Activated naive CD8-positive, alpha-beta T cell (primary cell): ENCODE measurements around the gene LIAS.
"Not testable (repeated sequence)": the region's sequence is repeated elsewhere in the genome, so short reads cannot be mapped to it uniquely, and the experiment has no call there.

Experiments
- H3K27ac Mint-ChIP-seq: one replicate; pipeline ENCODE4 v1.8.0; 2021; ENCODE audit warnings: mixed read lengths
- H3K27me3 Mint-ChIP-seq: one replicate; pipeline ENCODE4 v1.8.0; 2021; ENCODE audit warnings: mixed read lengths
- H3K36me3 Mint-ChIP-seq: one replicate; pipeline ENCODE4 v1.8.0; 2021; ENCODE audit warnings: mixed read lengths
- H3K4me1 Mint-ChIP-seq: one replicate; pipeline ENCODE4 v1.8.0; 2021; ENCODE audit warnings: low read depth, mixed read lengths
- H3K4me3 Mint-ChIP-seq: one replicate; pipeline ENCODE4 v1.8.0; 2021; ENCODE audit warnings: mild to moderate bottlenecking, mixed read lengths
- H3K9me3 Mint-ChIP-seq: one replicate; pipeline ENCODE4 v1.8.0; 2021; ENCODE audit warnings: low read depth, mixed read lengths

Gene LIAS

GRCh38 chr4:39472396-39472795, 13.5 kb downstream of the LIAS start:
- Mint-ChIP-seq H3K4me1 (peaks cover 7% of the 10 kb centered on the region), H3K9me3 (no peaks in the 10 kb centered on the region), H3K4me3 (no peak overlapping the region), H3K36me3 (peaks cover 8% of the 10 kb centered on the region), H3K27me3 (no peaks in the 10 kb centered on the region), H3K27ac (no peak overlapping the region)

GRCh38 chr4:39476187-39476895, 17.5 kb downstream of the LIAS start:
- no peaks in the 10 kb centered on the region for H3K27me3 Mint-ChIP-seq
- H3K36me3 Mint-ChIP-seq: peaks cover 4% of the 10 kb centered on the region
- H3K4me3 Mint-ChIP-seq: no peak overlapping the region
- H3K9me3 Mint-ChIP-seq: no peaks in the 10 kb centered on the region
- H3K4me1 Mint-ChIP-seq: no peaks in the 10 kb centered on the region
- H3K27ac Mint-ChIP-seq: no peak overlapping the region

- no peak overlapping the region for H3K27ac Mint-ChIP-seq
Measured at GRCh38 chr4:39480251-39480650, 21.4 kb downstream of the LIAS start.

GRCh38 chr4:39480902-39481695, 22.2 kb downstream of the LIAS start:
- no peaks in the 10 kb centered on the region for H3K9me3 Mint-ChIP-seq
- H3K27ac Mint-ChIP-seq: no peak overlapping the region
- H3K27me3 Mint-ChIP-seq: no peaks in the 10 kb centered on the region
- H3K4me3 Mint-ChIP-seq: no peak overlapping the region
- H3K4me1 Mint-ChIP-seq: no peaks in the 10 kb centered on the region
- no peaks in the 10 kb centered on the region for H3K36me3 Mint-ChIP-seq

More at GRCh38 chr4:39480251-39480650, 21.4 kb downstream of the LIAS start:
- Mint-ChIP-seq H3K4me3 (no peak overlapping the region), H3K36me3 (no peaks in the 10 kb centered on the region), H3K9me3 (no peaks in the 10 kb centered on the region), H3K4me1 (no peaks in the 10 kb centered on the region), H3K27me3 (no peaks in the 10 kb centered on the region)

GRCh38 chr4:39484582-39485272, 25.9 kb downstream of the LIAS start:
- Mint-ChIP-seq H3K4me1 (no peaks in the 10 kb centered on the region), H3K4me3 (no peak overlapping the region), H3K36me3 (no peaks in the 10 kb centered on the region), H3K27ac (no peak overlapping the region), H3K27me3 (no peaks in the 10 kb centered on the region), H3K9me3 (no peaks in the 10 kb centered on the region)

- Mint-ChIP-seq H3K9me3 (no peaks in the 10 kb centered on the region), H3K27me3 (no peaks in the 10 kb centered on the region), H3K4me1 (no peaks in the 10 kb centered on the region), H3K27ac (no peak overlapping the region), H3K4me3 (no peak overlapping the region), H3K36me3 (no peaks in the 10 kb centered on the region)
Measured at GRCh38 chr4:39486221-39486804, 27.5 kb downstream of the LIAS start.

- no peak overlapping the region for H3K4me3 Mint-ChIP-seq
- no peak overlapping the region for H3K27ac Mint-ChIP-seq
- H3K4me1 Mint-ChIP-seq: no peaks in the 10 kb centered on the region
- H3K9me3 Mint-ChIP-seq: no peaks in the 10 kb centered on the region
- no peaks in the 10 kb centered on the region for H3K36me3 Mint-ChIP-seq
- H3K27me3 Mint-ChIP-seq: no peaks in the 10 kb centered on the region
Measured at GRCh38 chr4:39490322-39490721, 31.5 kb downstream of the LIAS start.

GRCh38 chr4:39494354-39494753, 35.5 kb downstream of the LIAS start:
- no peaks in the 10 kb centered on the region for H3K9me3 Mint-ChIP-seq
- no peaks in the 10 kb centered on the region for H3K27me3 Mint-ChIP-seq
- no peak overlapping the region for H3K27ac Mint-ChIP-seq
- H3K4me1 Mint-ChIP-seq: no peaks in the 10 kb centered on the region
- H3K4me3 Mint-ChIP-seq: no peak overlapping the region
- peaks cover 2% of the 10 kb centered on the region for H3K36me3 Mint-ChIP-seq

GRCh38 chr4:39495446-39496213, 36.8 kb downstream of the LIAS start:
- Mint-ChIP-seq H3K27ac (no peak overlapping the region), H3K4me3 (no peak overlapping the region), H3K4me1 (no peaks in the 10 kb centered on the region), H3K27me3 (no peaks in the 10 kb centered on the region), H3K9me3 (no peaks in the 10 kb centered on the region), H3K36me3 (peaks cover 2% of the 10 kb centered on the region)

GRCh38 chr4:39497909-39498726, 39.3 kb downstream of the LIAS start:
- Mint-ChIP-seq H3K4me3 (no peak overlapping the region), H3K27me3 (no peaks in the 10 kb centered on the region), H3K36me3 (peaks cover 4% of the 10 kb centered on the region)

GRCh38 chr4:39498727-39499020, 39.8 kb downstream of the LIAS start:
- Mint-ChIP-seq H3K4me3 (no peak overlapping the region), H3K4me1 (no peaks in the 10 kb centered on the region), H3K9me3 (no peaks in the 10 kb centered on the region), H3K36me3 (peaks cover 8% of the 10 kb centered on the region), H3K27ac (no peak overlapping the region), H3K27me3 (no peaks in the 10 kb centered on the region)

More at GRCh38 chr4:39497909-39498726, 39.3 kb downstream of the LIAS start:
- H3K9me3 Mint-ChIP-seq: no peaks in the 10 kb centered on the region
- no peak overlapping the region for H3K27ac Mint-ChIP-seq
- H3K4me1 Mint-ChIP-seq: no peaks in the 10 kb centered on the region

- Mint-ChIP-seq H3K9me3 (no peaks in the 10 kb centered on the region), H3K27ac (no peak overlapping the region), H3K4me1 (no peaks in the 10 kb centered on the region), H3K36me3 (peaks cover 14% of the 10 kb centered on the region), H3K27me3 (no peaks in the 10 kb centered on the region), H3K4me3 (no peak overlapping the region)
Measured at GRCh38 chr4:39502019-39502663, 43.3 kb downstream of the LIAS start.

- peaks cover 14% of the 10 kb centered on the region for H3K36me3 Mint-ChIP-seq
- H3K27ac Mint-ChIP-seq, H3K9me3 Mint-ChIP-seq, H3K4me3 Mint-ChIP-seq, H3K27me3 Mint-ChIP-seq, H3K4me1 Mint-ChIP-seq: not testable (repeated sequence)
Measured at GRCh38 chr4:39502664-39503035, 43.8 kb downstream of the LIAS start.
